ENCODE results near the gene PDE11A. TPM values are rescaled to one million over a fixed set of nuclear protein-coding genes. Genes with fewer than 3 reads are reported as not detected.

PDE11A gene
- total RNA-seq, 1 experiment from 2014 or later: not detected

DNA sequence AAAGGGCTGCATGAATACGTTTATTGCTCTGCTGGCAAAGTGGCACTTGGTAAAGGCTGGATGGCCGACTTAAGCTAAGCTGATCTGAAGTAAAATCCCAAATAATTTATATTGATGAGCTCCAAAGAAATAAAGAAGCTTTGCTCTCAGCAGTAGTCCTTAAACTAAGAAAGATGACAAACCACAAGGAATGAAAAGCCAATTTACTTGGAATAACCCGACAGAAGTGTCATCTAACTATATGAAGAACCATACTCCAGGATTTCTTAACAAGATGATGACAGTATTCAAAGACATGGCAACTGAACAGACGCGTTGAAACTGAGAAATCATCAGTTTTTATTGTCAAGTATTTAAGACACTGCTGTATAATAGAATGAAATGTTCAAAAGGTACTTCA lies 294.1 kb downstream of the PDE11A start:
- Mint-ChIP-seq H3K27me3 (ENCODE audit: insufficient read depth, unreplicated experiment) (no peaks in the 10 kb centered on the region), H3K4me3 (ENCODE audit: unreplicated experiment) (no peak overlapping the region), H3K27ac (ENCODE audit: low read depth, unreplicated experiment) (no peak overlapping the region), H3K9me3 (ENCODE audit: unreplicated experiment) (peaks cover 9% of the 10 kb centered on the region), H3K4me1 (ENCODE audit: insufficient read depth, unreplicated experiment) (no peaks in the 10 kb centered on the region), H3K36me3 (ENCODE audit: insufficient read depth, unreplicated experiment) (no peaks in the 10 kb centered on the region)
- ChIA-PET CTCF (interaction anchor here (1.0 to 1.3 kb wide), 3 partner anchors 15 to 22 kb away, joined by 3 to 5 read pairs (median 4); no protein-coding TSS in a partner anchor), POLR2A (no interaction called here)
- no peak for DNase-seq (ENCODE audit: unreplicated experiment)
- BruUV-seq (replicated peaks): no TSS peak
- TF ChIP-seq, protein P1, sequence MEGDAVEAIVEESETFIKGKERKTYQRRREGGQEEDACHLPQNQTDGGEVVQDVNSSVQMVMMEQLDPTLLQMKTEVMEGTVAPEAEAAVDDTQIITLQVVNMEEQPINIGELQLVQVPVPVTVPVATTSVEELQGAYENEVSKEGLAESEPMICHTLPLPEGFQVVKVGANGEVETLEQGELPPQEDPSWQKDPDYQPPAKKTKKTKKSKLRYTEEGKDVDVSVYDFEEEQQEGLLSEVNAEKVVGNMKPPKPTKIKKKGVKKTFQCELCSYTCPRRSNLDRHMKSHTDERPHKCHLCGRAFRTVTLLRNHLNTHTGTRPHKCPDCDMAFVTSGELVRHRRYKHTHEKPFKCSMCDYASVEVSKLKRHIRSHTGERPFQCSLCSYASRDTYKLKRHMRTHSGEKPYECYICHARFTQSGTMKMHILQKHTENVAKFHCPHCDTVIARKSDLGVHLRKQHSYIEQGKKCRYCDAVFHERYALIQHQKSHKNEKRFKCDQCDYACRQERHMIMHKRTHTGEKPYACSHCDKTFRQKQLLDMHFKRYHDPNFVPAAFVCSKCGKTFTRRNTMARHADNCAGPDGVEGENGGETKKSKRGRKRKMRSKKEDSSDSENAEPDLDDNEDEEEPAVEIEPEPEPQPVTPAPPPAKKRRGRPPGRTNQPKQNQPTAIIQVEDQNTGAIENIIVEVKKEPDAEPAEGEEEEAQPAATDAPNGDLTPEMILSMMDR (IDR thresholded peaks at IDR 0.05; ENCODE audit: unreplicated experiment): no peak
- intact Hi-C loops (cut with micrococcal nuclease): no loop called here

DNA sequence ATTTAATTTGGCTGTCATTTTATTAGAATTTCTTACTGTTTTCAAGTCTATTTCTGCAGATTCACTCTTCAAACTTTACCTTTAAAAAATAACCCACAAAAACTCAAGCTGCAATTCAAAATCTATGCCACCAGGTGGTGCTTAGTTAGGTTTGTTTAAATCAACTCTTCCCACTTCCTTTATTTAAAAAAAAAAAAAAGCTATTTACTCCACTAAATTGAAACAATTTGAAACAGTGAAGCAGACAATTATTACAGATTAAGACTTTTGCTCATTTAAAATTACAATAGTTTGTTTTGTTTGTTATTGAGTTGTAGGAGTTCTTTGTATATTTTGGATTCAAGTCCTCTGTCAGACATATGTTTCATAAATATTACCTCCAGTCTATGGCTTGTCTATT lies 300.0 kb downstream of the PDE11A start:
- POLR2A ChIA-PET: interaction anchor here (0.6 kb wide), 1 partner anchor 611 kb away, joined by 3 read pairs; no protein-coding TSS in a partner anchor
- TF ChIP-seq, protein P1 (IDR thresholded peaks at IDR 0.05; ENCODE audit: unreplicated experiment): peak; percentile 18
- DNase-seq (ENCODE audit: unreplicated experiment): peak; percentile 36
- Mint-ChIP-seq H3K9me3 (ENCODE audit: unreplicated experiment) (peaks cover 9% of the 10 kb centered on the region), H3K4me1 (ENCODE audit: insufficient read depth, unreplicated experiment) (no peaks in the 10 kb centered on the region), H3K27ac (ENCODE audit: low read depth, unreplicated experiment) (no peak overlapping the region), H3K36me3 (ENCODE audit: insufficient read depth, unreplicated experiment) (no peaks in the 10 kb centered on the region), H3K4me3 (ENCODE audit: unreplicated experiment) (no peak overlapping the region), H3K27me3 (ENCODE audit: insufficient read depth, unreplicated experiment) (no peaks in the 10 kb centered on the region)
- intact Hi-C loops (cut with micrococcal nuclease): no loop called here
- CTCF ChIA-PET: interaction anchor here (0.6 to 1.5 kb wide), 6 partner anchors 10 to 1440 kb away, joined by 3 to 5 read pairs (median 4); no protein-coding TSS in a partner anchor
- no TSS peak for BruUV-seq (replicated peaks)

DNA sequence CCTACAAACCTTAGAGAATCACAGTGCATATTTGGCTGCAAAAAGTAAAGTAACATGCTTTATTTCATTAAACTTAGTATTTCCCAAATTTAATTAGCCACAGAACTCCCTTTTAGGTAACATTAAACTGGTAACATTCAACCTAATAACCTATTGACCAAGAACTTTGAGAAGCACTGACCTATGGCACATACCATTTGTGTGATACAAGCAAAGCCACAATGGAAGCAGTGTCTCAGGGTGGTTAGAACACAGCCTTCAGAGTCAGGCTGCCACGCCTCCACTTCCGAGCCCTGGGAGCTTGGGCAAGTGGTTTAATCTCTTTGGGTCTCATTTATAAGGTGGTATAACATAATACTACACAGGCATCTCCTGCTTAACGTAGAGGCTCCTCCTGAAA lies 301.4 kb downstream of the PDE11A start:
- intact Hi-C loops (cut with micrococcal nuclease): no loop called here
- no TSS peak for BruUV-seq (replicated peaks)

DNA sequence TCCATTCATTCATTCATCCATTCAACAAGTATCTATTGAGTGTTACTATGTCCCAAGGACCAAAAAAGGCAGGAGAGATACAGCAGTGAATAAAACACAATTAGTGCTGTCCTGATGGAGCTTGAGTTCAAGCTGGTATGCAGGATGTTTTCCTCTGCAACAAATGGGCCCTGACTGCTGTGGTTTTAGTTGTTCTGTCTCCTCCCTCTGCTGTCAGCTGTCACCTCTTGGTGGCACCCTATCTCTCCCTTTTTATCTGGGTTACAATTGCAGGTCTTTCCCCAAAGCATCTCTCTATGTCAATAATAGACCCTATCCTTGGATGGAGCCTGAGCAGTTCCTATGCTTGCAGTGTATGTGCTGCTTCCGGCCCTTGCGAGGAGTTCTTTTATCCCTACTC lies 304.8 kb downstream of the PDE11A start:
- no peaks in the 10 kb centered on the region for H3K9me3 Mint-ChIP-seq (ENCODE audit: unreplicated experiment)
- DNase-seq (ENCODE audit: unreplicated experiment): no peak
- TF ChIP-seq, protein P1 (IDR thresholded peaks at IDR 0.05; ENCODE audit: unreplicated experiment): no peak
- H3K36me3 Mint-ChIP-seq (ENCODE audit: insufficient read depth, unreplicated experiment): no peaks in the 10 kb centered on the region
- H3K27ac Mint-ChIP-seq (ENCODE audit: low read depth, unreplicated experiment): no peak overlapping the region
- intact Hi-C loops (cut with micrococcal nuclease): no loop called here
- ChIA-PET POLR2A (interaction anchor here (0.9 kb wide), 1 partner anchor 86 kb away, joined by 3 read pairs; no protein-coding TSS in a partner anchor), CTCF (interaction anchor here (0.6 to 3.3 kb wide), 2 partner anchors 9 to 25 kb away, joined by 3 to 13 read pairs; no protein-coding TSS in a partner anchor)
- no peaks in the 10 kb centered on the region for H3K27me3 Mint-ChIP-seq (ENCODE audit: insufficient read depth, unreplicated experiment)
- BruUV-seq (replicated peaks): no TSS peak
- no peaks in the 10 kb centered on the region for H3K4me1 Mint-ChIP-seq (ENCODE audit: insufficient read depth, unreplicated experiment)
- no peak overlapping the region for H3K4me3 Mint-ChIP-seq (ENCODE audit: unreplicated experiment)

More for the DNA sequence above, 301.4 kb downstream of the PDE11A start:
- Mint-ChIP-seq H3K36me3 (ENCODE audit: insufficient read depth, unreplicated experiment) (no peaks in the 10 kb centered on the region), H3K27me3 (ENCODE audit: insufficient read depth, unreplicated experiment) (no peaks in the 10 kb centered on the region), H3K4me3 (ENCODE audit: unreplicated experiment) (no peak overlapping the region), H3K9me3 (ENCODE audit: unreplicated experiment) (peaks cover 9% of the 10 kb centered on the region), H3K27ac (ENCODE audit: low read depth, unreplicated experiment) (no peak overlapping the region), H3K4me1 (ENCODE audit: insufficient read depth, unreplicated experiment) (no peaks in the 10 kb centered on the region)
- DNase-seq (ENCODE audit: unreplicated experiment): no peak
- CTCF ChIA-PET: interaction anchor here (0.6 to 0.7 kb wide), 2 partner anchors 7 to 787 kb away, joined by 3 read pairs; no protein-coding TSS in a partner anchor
- TF ChIP-seq, protein P1 (IDR thresholded peaks at IDR 0.05; ENCODE audit: unreplicated experiment): no peak
- POLR2A ChIA-PET: no interaction called here

Measured in MCF 10A (cell line).